WI38 (cell line): ENCODE measurements around the gene BARX2.

Source experiments
- H3K4me3 ChIP-seq: 2 replicates; pipeline ENCODE4 v1.5.1; 2011; ENCODE audit warnings: low read depth, mild to moderate bottlenecking, control low read depth, low read length
- CTCF ChIP-seq: IDR thresholded peaks from 2 replicates; pipeline ENCODE4 v1.5.1; 2012; ENCODE audit warnings: low read depth, mild to moderate bottlenecking, control low read depth, low read length

The BARX2 gene

DNA sequence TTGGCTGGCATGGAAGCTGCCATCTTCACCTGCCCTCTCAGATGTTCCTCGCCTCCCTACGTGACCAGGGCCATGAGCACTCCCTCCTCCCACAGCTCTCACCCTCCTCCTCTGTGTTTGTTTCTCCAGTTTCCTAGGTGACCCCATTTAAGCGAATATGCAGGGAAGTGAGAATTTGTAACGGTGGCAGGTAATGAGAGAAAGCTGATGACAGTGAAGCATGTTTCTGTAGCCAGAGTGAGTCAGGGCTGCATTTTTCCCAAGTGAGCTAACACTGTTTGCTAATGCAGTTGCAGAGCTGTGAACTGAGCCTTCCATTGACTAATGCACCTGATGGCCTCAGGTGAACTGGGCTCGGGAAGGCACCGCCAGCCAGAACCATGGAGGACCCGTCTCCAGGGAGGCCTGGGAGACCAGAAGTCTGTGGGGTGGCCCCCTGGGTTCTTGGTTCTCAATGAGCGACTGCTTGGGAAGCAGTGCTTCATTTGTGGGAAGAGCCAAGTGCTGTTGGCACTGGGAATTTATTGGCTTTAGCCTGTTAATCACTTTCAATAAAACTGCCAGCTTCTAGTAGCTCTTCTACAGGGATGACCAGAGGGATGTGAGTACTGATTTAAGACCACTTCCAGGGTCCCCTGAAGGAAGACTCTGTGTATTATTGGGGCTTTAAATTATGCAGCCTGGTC is 64.5 kb downstream of the BARX2 start:
- no peak overlapping the region for H3K4me3 ChIP-seq
- TF ChIP-seq CTCF: no peak

- no peak for TF ChIP-seq CTCF
Observed at GRCh38 chr11:129442171-129442570, 66.5 kb downstream of the BARX2 start.

DNA sequence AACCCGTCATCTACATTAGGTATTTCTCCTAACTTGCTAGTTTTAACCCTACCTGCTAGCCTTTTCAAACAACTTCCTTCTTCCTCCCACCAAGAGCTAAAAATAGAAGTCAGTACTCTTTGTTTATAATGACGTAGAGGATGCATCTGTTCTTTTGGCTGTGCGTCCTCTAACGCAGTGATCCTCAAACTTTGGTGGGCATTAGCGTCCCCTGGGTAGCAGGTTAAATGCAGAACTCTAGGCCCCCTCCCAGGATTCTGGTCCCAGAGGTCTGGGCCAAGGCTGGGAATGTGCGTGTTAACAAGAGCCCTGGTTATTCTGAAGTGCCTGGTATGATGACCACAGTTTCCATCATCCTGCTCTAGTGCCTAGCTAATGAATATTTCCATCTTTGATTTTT is 67.6 kb downstream of the BARX2 start:
- TF ChIP-seq CTCF: no peak
- no peak overlapping the region for H3K4me3 ChIP-seq

More at GRCh38 chr11:129442171-129442570, 66.5 kb downstream of the BARX2 start:
- no peak overlapping the region for H3K4me3 ChIP-seq

GRCh38 chr11:129444274-129444673 is 68.6 kb downstream of the BARX2 start:
- TF ChIP-seq CTCF: no peak
- no peak overlapping the region for H3K4me3 ChIP-seq

DNA sequence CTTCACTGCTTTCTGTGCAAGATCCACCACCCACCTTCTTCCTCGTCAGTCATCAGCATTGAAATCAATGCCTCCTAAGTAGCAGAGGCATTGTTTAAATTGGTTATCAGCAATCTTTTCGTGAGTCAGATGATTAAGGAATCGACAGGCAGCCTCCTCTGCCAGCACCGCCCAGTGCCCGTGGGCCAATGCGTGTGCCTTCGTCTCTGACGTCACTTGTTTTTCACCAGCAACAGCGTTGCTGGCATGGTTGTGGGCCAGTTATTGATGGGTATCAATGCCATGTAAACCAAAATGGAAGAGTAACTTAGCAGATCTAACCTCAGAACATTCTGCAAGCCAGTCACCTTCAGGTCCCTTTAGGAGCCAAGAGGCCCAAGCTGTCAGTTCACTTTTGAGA is 69.6 kb downstream of the BARX2 start:
- TF ChIP-seq CTCF: no peak
- no peak overlapping the region for H3K4me3 ChIP-seq

DNA sequence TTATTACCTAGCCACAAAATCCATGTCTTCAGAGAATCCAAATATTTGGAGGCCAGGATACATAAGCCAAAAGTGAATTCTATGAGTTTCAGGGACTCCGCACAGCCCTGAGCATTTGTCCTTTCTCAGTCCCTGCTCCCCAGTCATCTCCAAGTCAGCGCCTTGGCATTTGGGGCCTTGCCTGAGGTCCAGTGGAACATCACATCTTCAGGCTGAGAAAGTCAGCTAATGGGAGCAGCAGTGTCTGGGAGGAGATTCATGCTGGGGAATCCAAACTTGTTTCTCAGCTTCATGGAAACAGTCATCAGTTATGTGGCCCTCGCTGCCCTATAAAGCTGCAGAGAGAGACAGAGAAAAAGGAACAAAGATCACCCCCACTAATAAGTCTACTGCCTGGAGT is 70.9 kb downstream of the BARX2 start:
- no peak overlapping the region for H3K4me3 ChIP-seq
- no peak for TF ChIP-seq CTCF

DNA sequence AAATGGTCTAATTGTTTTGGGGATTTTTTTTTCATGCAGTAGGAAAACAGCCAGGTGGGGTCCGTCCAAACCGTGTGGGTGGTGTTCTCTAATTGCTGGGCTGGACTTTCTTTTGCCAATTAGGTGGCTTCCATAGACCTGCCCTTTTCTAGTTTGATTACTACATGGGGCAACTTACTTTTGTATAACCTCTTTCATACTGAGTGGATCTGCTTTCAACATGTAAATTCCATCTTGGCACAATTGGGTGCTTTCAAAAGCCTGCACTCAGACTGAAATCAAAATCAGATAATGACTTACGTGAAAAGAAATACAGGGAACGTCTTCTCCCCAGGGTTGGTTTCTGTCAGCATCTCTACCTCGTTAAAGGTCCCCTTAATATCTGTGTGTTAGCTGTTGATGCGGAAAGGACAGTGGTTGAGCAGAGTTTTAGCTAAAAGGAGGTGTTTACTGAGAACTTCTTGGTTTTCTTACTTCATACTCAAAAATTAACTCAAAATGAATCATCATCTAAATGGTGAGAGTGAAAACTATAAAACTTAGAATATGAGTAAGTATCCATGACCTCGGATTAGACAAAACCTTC is 72.1 kb downstream of the BARX2 start:
- H3K4me3 ChIP-seq: no peak overlapping the region
- no peak for TF ChIP-seq CTCF
